ENCODE results near the gene FBXO3.

DNA sequence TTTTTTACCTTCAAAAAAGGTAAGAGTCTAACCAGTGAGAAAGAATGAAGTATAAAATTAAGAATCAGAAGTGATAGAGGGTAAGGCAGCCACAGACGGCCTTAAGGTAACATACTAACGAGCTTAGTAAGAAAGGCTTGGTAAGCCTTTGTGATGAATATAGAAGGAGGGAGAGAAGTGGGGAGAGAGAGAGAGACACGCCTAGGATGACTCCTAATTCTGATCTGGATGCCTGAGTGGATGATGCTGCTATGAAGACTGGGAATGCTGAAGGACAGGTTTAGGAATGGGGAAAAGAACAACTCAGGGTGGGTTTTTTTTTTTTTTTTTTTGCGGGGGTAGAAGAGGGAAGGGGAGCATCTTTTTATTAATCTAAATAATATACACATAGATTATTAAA, 4.8 kb downstream of the FBXO3 start:
- no peak for TF ChIP-seq POLR2A (IDR thresholded peaks at IDR 0.05)
- TF ChIP-seq, protein P1, sequence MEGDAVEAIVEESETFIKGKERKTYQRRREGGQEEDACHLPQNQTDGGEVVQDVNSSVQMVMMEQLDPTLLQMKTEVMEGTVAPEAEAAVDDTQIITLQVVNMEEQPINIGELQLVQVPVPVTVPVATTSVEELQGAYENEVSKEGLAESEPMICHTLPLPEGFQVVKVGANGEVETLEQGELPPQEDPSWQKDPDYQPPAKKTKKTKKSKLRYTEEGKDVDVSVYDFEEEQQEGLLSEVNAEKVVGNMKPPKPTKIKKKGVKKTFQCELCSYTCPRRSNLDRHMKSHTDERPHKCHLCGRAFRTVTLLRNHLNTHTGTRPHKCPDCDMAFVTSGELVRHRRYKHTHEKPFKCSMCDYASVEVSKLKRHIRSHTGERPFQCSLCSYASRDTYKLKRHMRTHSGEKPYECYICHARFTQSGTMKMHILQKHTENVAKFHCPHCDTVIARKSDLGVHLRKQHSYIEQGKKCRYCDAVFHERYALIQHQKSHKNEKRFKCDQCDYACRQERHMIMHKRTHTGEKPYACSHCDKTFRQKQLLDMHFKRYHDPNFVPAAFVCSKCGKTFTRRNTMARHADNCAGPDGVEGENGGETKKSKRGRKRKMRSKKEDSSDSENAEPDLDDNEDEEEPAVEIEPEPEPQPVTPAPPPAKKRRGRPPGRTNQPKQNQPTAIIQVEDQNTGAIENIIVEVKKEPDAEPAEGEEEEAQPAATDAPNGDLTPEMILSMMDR (IDR thresholded peaks at IDR 0.05): no peak

Measured in Peyer's patch (tissue), 4 donors.